C4-2B (cell line): ENCODE results near the gene ZNF212.
"Not testable (repeated sequence)": the region's sequence is repeated elsewhere in the genome, so short reads cannot be mapped to it uniquely, and the experiment has no call there.

Source experiments
- ZFX ChIP-seq: fragments of 450-650 bp; IDR thresholded peaks from 2 replicates; pipeline ENCODE4 v1.6.1; 2017
- TF ChIP-seq, protein P1 (sequence below): fragments of 450-650 bp; conservative IDR thresholded peaks from 2 replicates; pipeline ENCODE4 v1.5.1; 2017; ENCODE audit warnings: mild to moderate bottlenecking

GRCh38 chr7:149233655-149234204 is 5.7 kb upstream of the ZNF212 start:
- TF ChIP-seq, protein P1, sequence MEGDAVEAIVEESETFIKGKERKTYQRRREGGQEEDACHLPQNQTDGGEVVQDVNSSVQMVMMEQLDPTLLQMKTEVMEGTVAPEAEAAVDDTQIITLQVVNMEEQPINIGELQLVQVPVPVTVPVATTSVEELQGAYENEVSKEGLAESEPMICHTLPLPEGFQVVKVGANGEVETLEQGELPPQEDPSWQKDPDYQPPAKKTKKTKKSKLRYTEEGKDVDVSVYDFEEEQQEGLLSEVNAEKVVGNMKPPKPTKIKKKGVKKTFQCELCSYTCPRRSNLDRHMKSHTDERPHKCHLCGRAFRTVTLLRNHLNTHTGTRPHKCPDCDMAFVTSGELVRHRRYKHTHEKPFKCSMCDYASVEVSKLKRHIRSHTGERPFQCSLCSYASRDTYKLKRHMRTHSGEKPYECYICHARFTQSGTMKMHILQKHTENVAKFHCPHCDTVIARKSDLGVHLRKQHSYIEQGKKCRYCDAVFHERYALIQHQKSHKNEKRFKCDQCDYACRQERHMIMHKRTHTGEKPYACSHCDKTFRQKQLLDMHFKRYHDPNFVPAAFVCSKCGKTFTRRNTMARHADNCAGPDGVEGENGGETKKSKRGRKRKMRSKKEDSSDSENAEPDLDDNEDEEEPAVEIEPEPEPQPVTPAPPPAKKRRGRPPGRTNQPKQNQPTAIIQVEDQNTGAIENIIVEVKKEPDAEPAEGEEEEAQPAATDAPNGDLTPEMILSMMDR: not testable (repeated sequence)
- not testable (repeated sequence) for TF ChIP-seq ZFX
